Smooth muscle cell (in vitro differentiated cells): Measurements from ENCODE around the gene OR2M7. TPM values are rescaled to one million over a fixed set of nuclear protein-coding genes. Genes with fewer than 3 reads are reported as not detected.
"Not testable (repeated sequence)": the region's sequence is repeated elsewhere in the genome, so short reads cannot be mapped to it uniquely, and the experiment has no call there.

Experiments
- DNase-seq: peaks from one replicate; lab custom pipeline; 2025; ENCODE audit not compliant: unreplicated experiment; lab: John Stamatoyannopoulos, UW
- H2AFZ ChIP-seq: fragments of 200-600 bp; sonication (generic); 2 replicates; pipeline ENCODE4 v1.6.0; 2016; ENCODE audit warnings: antibody characterized with exemption, low read depth, mild to moderate bottlenecking
- H3F3A ChIP-seq: fragments of 200-600 bp; sonication (generic); 2 replicates; pipeline ENCODE4 v1.6.0; 2017; ENCODE audit warnings: antibody characterized with exemption, low read depth
- H3K27ac ChIP-seq: fragments of 200-600 bp; sonication (generic); 2 replicates; pipeline ENCODE4 v1.5.1; 2016; ENCODE audit warnings: low read depth, mild to moderate bottlenecking
- H3K27me3 ChIP-seq: fragments of 200-600 bp; sonication (generic); 2 replicates; pipeline ENCODE4 v1.6.1; 2016; ENCODE audit warnings: low read depth, mild to moderate bottlenecking
- H3K36me3 ChIP-seq: fragments of 200-600 bp; sonication (generic); 2 replicates; pipeline ENCODE4 v1.5.1; 2016; ENCODE audit warnings: low read depth
- H3K4me1 ChIP-seq: fragments of 200-600 bp; sonication (generic); 2 replicates; pipeline ENCODE4 v1.5.1; 2016; ENCODE audit warnings: low read depth
- H3K4me2 ChIP-seq: fragments of 200-600 bp; sonication (generic); 2 replicates; pipeline ENCODE4 v1.6.0; 2016; ENCODE audit warnings: mild to moderate bottlenecking
- H3K4me3 ChIP-seq: fragments of 200-600 bp; sonication (generic); 2 replicates; pipeline ENCODE4 v1.5.1; 2016; ENCODE audit warnings: mild to moderate bottlenecking
- H3K79me2 ChIP-seq: fragments of 200-600 bp; sonication (generic); 2 replicates; pipeline ENCODE4 v1.6.0; 2016; ENCODE audit warnings: low read depth, mild to moderate bottlenecking
- H3K9ac ChIP-seq: fragments of 200-600 bp; sonication (generic); 2 replicates; pipeline ENCODE4 v1.6.0; 2016; ENCODE audit warnings: low read depth
- H3K9me3 ChIP-seq: fragments of 200-600 bp; sonication (generic); replicated peaks from 2 replicates; pipeline ENCODE4 v1.5.1; 2016; ENCODE audit warnings: low read depth
- H4K20me1 ChIP-seq: fragments of 200-600 bp; sonication (generic); 2 replicates; pipeline ENCODE4 v1.6.0; 2016; ENCODE audit warnings: low read depth
- WGBS: methylation state at CpG from one replicate; pipeline ENCODE4 v1.1.7; 2016; ENCODE audit warnings: low lambda C conversion rate; 5-methylcytosine and 5-hydroxymethylcytosine counted together
- polyA plus RNA-seq: library from polyadenylated mRNA; unstranded; fragments of >200 nt; fragmentation: Nextera tagmentation; extraction: Ambion mirVana; gene quantifications from 2 replicates; pipeline ENCODE4 v1.2.1, GENCODE V29; 2016
- total RNA-seq: library from RNA; depleted of rRNA; stranded (reverse); fragments of >200 nt; gene quantifications from 2 replicates; pipeline ENCODE4 v1.2.3, GENCODE V29; 2014
- TF ChIP-seq, protein P1 (sequence below): fragments of 200-600 bp; sonication (generic); IDR thresholded peaks from 2 replicates; pipeline ENCODE4 v1.5.1; 2017; ENCODE audit warnings: borderline replicate concordance, mild to moderate bottlenecking, antibody characterized with exemption; ENCODE audit not compliant: insufficient read depth, poor library complexity, severe bottlenecking

The OR2M7 gene
- total and polyA plus RNA-seq, 2 experiments from 2014 or later: not detected

DNA sequence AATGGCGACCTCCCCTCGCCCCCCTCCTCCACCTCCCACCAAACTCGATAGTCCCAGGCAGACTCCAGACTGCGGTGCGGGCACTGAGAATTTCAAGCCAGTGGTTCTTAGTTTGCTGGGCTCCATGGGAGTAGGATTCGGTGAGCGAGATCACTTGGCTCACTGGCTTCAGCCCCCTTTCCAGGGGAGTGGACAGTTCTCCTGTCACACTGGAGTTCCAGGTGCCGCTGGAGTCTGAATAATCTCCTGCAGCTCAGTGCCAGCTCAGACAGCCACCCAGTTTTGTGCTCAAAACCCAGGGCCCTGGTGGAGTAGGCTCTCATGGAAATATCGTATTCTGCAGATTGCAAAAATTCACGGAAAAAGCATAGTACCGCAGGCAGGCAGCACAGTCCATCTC lies 7.6 kb downstream of the OR2M7 start:
- TF ChIP-seq, protein P1, sequence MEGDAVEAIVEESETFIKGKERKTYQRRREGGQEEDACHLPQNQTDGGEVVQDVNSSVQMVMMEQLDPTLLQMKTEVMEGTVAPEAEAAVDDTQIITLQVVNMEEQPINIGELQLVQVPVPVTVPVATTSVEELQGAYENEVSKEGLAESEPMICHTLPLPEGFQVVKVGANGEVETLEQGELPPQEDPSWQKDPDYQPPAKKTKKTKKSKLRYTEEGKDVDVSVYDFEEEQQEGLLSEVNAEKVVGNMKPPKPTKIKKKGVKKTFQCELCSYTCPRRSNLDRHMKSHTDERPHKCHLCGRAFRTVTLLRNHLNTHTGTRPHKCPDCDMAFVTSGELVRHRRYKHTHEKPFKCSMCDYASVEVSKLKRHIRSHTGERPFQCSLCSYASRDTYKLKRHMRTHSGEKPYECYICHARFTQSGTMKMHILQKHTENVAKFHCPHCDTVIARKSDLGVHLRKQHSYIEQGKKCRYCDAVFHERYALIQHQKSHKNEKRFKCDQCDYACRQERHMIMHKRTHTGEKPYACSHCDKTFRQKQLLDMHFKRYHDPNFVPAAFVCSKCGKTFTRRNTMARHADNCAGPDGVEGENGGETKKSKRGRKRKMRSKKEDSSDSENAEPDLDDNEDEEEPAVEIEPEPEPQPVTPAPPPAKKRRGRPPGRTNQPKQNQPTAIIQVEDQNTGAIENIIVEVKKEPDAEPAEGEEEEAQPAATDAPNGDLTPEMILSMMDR: no peak
- Histone ChIP-seq H3K9ac (no peak overlapping the region), H3K4me2 (no peak overlapping the region), H3K4me1 (no peaks in the 10 kb centered on the region), H3F3A (no peaks in the 10 kb centered on the region), H4K20me1 (no peaks in the 10 kb centered on the region), H3K27ac (no peak overlapping the region), H3K27me3 (no peaks in the 10 kb centered on the region), H2AFZ (no peak overlapping the region), H3K4me3 (no peak overlapping the region), H3K79me2 (no peaks in the 10 kb centered on the region), H3K36me3 (no peaks in the 10 kb centered on the region), H3K9me3 (peaks cover 5% of the 10 kb centered on the region)
- no peak for DNase-seq
- WGBS: 69% methylated on average over 11 of the region's 11 CpGs

DNA sequence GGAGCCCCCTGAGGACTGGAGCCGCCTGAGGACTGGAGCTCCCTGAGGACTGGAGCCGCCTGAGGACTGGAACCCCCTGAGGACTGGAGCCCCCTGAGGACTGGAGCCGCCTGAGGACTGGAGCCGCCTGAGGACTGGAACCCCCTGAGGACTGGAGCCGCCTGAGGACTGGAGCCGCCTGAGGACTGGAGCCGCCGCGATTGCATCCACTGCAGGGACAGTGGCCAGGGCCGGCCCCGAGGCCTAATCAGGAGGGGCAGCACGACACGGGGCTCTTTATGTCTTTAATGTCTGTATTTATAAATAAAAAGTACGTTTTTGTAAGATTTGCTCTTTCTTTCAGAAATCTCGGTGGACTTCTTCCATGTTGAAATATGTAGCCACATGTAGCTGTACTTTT lies 17.6 kb downstream of the OR2M7 start:
- not testable (repeated sequence) for H3K4me1 ChIP-seq, H3F3A ChIP-seq, DNase-seq, H4K20me1 ChIP-seq, H3K4me3 ChIP-seq, H3K27ac ChIP-seq, H3K36me3 ChIP-seq, H3K9ac ChIP-seq, H2AFZ ChIP-seq, H3K79me2 ChIP-seq, H3K9me3 ChIP-seq, H3K4me2 ChIP-seq, H3K27me3 ChIP-seq
- WGBS: 70% methylated on average over 15 of the region's 15 CpGs

DNA sequence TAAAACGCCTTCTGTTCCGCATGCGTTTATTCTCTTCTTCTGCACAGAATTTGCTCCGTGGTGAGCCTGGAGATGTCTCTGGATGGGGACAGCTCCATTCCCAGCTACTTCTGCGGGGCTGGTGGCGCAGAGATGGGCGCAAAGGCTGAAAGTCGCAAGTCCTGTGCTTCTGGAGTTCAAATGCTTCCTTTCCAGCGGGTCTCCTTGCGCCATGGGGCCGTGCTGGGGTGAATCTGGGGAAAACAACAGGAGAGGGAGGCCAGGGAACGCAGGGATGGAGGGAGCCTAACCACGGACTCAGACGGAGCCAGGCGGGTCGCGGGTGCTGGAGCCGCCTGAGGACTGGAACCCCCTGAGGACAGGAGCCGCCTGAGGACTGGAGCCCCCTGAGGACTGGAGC lies 18.3 kb downstream of the OR2M7 start:
- H3K4me2 ChIP-seq: no peak overlapping the region
- H3K9me3 ChIP-seq: peaks cover 5% of the 10 kb centered on the region
- H3K27me3 ChIP-seq: no peaks in the 10 kb centered on the region
- DNase-seq: no peak
- no peaks in the 10 kb centered on the region for H3K79me2 ChIP-seq
- H3K9ac ChIP-seq: no peak overlapping the region
- TF ChIP-seq, protein P1: no peak
- 76% methylated on average over 19 of the region's 19 CpGs for WGBS
- no peaks in the 10 kb centered on the region for H3K4me1 ChIP-seq
- H3F3A ChIP-seq: no peaks in the 10 kb centered on the region
- no peak overlapping the region for H2AFZ ChIP-seq
- H3K36me3 ChIP-seq: no peaks in the 10 kb centered on the region
- H3K4me3 ChIP-seq: no peak overlapping the region
- no peak overlapping the region for H3K27ac ChIP-seq
- H4K20me1 ChIP-seq: no peaks in the 10 kb centered on the region

DNA sequence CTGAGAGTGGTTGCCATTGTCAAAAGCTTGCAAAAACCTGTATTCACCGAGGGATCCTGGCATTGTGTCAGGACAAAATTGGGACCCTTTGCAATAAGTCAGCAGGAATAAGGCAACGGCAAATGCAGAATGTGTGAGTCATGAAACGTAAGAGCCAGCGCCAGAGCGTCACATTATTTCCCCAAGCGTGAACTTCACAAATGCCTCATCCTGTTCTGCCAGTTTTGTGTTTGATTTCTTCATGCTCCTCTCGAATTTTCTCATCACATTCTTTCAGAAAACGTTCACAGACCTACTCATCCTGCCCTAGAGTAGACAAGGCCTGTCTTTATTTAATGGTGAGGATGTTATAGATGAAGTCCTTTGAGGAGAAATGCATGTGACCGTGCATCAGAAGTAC lies 18.7 kb downstream of the OR2M7 start:
- not testable (repeated sequence) for DNase-seq, H3K27ac ChIP-seq, H3K4me2 ChIP-seq, H3K79me2 ChIP-seq, H3F3A ChIP-seq, H3K27me3 ChIP-seq, H3K9ac ChIP-seq, H2AFZ ChIP-seq, H3K4me3 ChIP-seq, H4K20me1 ChIP-seq, H3K9me3 ChIP-seq, H3K36me3 ChIP-seq, H3K4me1 ChIP-seq
- 66% methylated on average over 9 of the region's 9 CpGs for WGBS

DNA sequence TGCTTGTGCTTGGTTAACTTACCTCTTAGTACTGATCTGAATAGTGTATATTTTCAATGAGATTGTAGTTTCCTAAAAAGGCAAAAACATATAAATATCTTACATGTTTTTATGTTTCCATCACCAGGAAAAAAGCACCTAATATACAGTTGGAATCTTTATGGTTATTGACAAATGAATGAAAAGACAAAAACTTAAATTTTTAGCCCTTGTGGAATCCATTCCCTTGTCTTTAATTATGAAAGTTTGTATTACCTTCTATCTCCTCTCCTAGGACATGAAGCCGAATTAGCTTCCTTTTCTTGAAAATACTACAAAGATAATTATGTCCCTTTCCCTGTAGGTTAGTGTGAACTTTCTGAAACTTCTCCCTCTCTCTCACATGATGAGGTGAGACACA lies 21.0 kb downstream of the OR2M7 start, which contains the start of gene OR2T12:
Gene OR2T12 (minus strand): TSS at position 101 of the 400 bp plus-strand sequence. CDS start 7,846 bp downstream, outside the sequence.
- no peak within 1 kb of the TSS for H3K27ac ChIP-seq
- H3K4me2 ChIP-seq: no peak within 1 kb of the TSS
- no peaks in the 10 kb centered on the region for H3K27me3 ChIP-seq
- no peaks in the 10 kb centered on the region for H3K4me1 ChIP-seq
- no peaks in the 10 kb centered on the region for H4K20me1 ChIP-seq
- 77% methylated on average over 1 of the region's 1 CpG for WGBS
- no peaks in the 10 kb centered on the region for H3K36me3 ChIP-seq
- DNase-seq: no peak
- no peaks in the 10 kb centered on the region for H3K79me2 ChIP-seq
- H3K9ac ChIP-seq: no peak within 1 kb of the TSS
- H3K4me3 ChIP-seq: no peak within 1 kb of the TSS
- TF ChIP-seq, protein P1: no peak
- H3K9me3 ChIP-seq: no peaks in the 10 kb centered on the region
- no peaks in the 10 kb centered on the region for H3F3A ChIP-seq
- H2AFZ ChIP-seq: no peak within 1 kb of the TSS
